HEK293T (cell line): ENCODE measurements around the gene RAD51B.

ENCODE experiments used
- ARNT ChIP-seq: fragments of 450-650 bp; IDR thresholded peaks from 2 replicates; pipeline ENCODE4 v1.6.1; 2017; ENCODE audit warnings: mild to moderate bottlenecking
- FOXM1 ChIP-seq: fragments of 450-650 bp; IDR thresholded peaks from 2 replicates; pipeline ENCODE4 v1.6.1; 2017; ENCODE audit warnings: mild to moderate bottlenecking, borderline replicate concordance
- HDGF ChIP-seq: fragments of 450-650 bp; IDR thresholded peaks from 2 replicates; pipeline ENCODE4 v1.6.1; 2017; ENCODE audit warnings: antibody characterized with exemption, borderline replicate concordance
- PKNOX1 ChIP-seq: fragments of 450-650 bp; IDR thresholded peaks from 2 replicates; pipeline ENCODE4 v1.6.1; 2016
- SP1 ChIP-seq: fragments of 450-650 bp; IDR thresholded peaks from 2 replicates; pipeline ENCODE4 v1.6.1; 2017
- TARDBP ChIP-seq: fragments of 450-650 bp; IDR thresholded peaks from 2 replicates; pipeline ENCODE4 v1.6.1; 2016
- ZNF384 ChIP-seq: fragments of 450-650 bp; IDR thresholded peaks from 2 replicates; pipeline ENCODE4 v1.6.1; 2016

GRCh38 chr14:68683326-68683725 lies 863.7 kb downstream of the RAD51B start:
- TF ChIP-seq HDGF (no peak), SP1 (no peak), FOXM1 (no peak), TARDBP (no peak), ZNF384 (no peak), PKNOX1 (no peak), ARNT (no peak)
